ENCODE data around the gene SLC4A11.
A peak's percentile ranks its signal among the peaks of the same experiment; 100 is the strongest.
"Not testable (repeated sequence)": the region's sequence is repeated elsewhere in the genome, so short reads cannot be mapped to it uniquely, and the experiment has no call there.

SLC4A11 gene

GRCh38 chr20:3227506-3227905 lies 11.5 kb downstream of the SLC4A11 start:
- no peak for DNase-seq

- no peak for DNase-seq
Measured at GRCh38 chr20:3226864-3227263, 12.1 kb downstream of the SLC4A11 start.

DNA sequence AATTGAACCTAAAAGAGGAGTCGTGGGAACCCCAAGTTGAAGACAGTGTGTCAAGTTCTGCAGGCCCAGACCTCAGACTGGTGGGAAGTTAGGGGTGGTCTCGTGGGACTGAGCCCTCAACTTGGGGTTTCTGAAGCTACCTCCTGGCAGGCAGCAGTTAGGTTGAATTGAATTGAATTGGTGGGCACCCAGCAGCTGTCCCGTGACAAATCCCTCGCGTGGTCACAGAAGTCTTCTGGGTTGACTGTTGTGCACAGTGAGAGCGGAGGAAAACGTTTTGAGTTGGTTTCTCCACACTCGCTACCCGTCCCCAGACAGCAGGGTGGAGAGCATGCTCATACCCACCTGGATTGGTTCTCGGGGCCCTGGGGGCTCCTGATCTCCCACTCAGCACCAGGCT lies 12.9 kb downstream of the SLC4A11 start:
- no peak for DNase-seq

DNA sequence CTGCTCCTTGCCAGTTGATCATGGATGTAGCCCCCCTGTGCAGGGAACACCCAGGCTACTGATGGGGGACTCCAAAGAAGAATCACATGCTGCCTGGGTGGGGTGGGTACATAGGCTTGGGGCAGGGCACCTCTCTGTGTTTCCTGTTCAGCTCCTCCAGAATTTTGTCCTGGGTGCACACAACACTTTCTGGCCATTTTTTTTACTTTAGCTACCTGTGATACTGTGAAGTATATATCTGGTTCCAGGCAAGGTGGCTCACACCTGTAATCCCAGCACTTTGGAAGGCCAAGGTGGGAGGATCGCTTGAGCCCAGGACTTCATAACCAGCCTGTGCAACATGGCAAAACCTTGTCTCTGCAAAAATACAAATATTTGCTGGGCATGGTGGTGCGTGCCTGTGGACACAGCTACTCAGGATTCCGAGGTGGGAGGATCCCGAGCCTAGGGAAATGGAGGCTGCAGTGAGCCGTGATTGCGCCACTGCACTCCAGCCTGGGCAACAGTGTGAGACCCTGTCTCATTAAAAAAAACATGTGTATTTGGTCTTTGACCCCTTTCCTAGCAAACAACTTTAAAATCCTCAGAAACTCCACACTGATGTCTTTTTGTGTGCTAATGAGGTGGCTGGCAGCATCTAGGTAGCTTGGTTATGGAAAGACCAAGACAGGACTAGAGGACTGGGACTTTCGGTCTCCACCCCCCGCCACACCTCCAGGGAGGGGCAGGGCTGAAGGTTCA lies 14.1 kb downstream of the SLC4A11 start:
- DNase-seq: no peak

- DNase-seq: no peak
Measured at GRCh38 chr20:3223994-3224680, 14.9 kb downstream of the SLC4A11 start.

- no peak for DNase-seq
Measured at GRCh38 chr20:3223651-3223993, 15.4 kb downstream of the SLC4A11 start.

DNA sequence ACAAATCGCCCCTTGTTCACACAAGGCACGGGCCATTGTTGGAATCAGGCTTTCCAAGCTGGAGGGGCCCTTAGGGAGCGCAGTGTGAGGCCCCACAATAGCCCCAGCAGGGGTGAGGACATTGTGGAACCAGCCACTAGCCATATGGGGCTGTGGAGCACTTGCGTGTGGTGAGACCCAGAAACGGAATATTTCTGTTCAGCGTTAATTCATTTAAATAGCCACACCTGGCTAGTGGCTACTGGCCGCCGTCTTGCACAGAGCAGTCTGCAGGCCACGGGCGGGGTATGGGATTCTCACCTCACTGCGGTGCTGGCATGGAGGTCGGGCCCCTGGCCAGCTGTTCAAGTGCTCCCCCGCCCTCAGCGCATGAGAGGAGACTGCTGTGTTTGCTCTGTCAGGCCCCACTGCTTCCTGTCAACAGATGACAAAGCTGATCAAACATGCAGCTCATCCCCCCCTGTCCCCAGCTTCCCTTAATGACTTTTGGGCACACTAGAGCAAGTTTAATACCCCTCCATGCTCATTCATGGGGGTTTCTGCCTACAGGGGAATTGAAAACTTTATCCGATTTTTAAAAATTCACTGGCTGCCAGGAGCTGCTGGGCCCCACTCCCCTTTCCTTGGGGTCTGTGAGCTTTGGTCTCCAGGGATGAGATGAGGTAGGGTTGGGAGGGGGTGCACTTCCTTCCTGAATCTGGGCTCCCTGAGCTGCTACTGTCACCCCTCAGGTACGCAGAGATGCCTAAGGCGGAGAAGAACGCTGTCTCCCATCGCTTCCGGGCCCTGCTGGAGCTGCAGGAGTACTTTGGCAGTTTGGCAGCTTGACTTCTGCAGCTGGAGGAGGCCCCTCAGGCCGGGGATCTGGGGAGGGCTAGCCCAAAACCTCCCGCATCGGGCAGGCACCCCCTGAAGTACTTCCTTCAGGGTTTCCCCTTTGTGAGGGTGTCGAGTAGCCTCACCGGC lies 16.1 kb downstream of the SLC4A11 start:
- DNase-seq: no peak

- no peak for DNase-seq
Measured at GRCh38 chr20:3221398-3222226, 17.4 kb downstream of the SLC4A11 start.

- peak; percentile 9 for DNase-seq
Measured at GRCh38 chr20:3218307-3218988, 20.5 kb downstream of the SLC4A11 start.

- DNase-seq: not testable (repeated sequence)
Measured at GRCh38 chr20:3215359-3215917, 23.6 kb downstream of the SLC4A11 start.

- DNase-seq: no peak
Measured at GRCh38 chr20:3213226-3213625, 25.8 kb downstream of the SLC4A11 start.

- DNase-seq: no peak
Measured at GRCh38 chr20:3210346-3210745, 28.6 kb downstream of the SLC4A11 start.

DNA sequence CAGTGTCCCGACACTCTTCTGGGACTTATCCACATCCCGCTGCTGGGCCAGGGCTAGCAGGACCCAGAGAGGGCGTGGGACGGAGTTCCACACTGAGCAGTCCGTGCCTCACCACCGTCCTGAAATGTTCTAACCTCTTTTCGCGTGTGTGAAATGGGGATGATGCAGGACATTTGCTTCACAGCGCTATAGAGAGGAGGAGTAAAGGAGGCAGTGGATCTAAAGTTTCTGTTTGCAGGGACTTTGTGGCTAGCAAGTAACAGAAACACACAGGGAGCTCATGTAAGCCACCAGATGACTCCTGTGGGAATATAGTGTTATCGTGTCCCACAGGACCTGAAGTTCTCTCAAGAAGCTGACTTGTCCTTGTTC lies 29.1 kb downstream of the SLC4A11 start:
- no peak for DNase-seq

DNA sequence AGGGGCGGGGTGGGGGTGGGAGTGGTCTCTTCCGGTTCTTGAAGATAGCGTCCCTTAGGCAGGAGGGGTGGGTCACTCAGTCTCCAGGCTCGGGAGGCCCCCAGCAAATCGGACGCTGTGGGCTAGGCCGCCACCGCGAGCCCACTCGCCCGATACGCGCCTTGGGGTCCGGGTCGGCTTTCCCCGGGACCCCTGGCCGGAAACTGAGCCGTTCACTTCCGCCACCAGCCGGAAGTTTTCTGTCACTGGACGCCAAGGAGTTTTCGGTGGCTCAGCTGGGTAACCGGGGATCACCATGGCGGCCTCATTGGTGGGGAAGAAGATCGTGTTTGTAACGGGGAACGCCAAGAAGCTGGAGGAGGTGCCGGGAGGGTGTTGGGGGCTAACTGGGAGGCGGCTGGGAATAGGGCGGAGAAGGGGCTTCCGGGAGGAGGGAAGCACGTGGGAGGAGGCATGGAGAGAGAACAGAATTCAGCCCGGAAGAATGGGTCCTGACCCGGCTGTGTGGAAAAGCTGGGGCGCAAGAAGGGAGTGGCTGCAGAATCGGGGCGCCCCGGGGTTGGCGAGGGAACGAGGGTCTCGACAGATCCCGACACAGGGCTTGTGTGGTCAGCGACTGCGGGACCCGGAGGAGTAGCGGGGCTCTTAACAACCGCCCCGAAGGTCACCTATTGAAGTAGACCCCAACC lies 29.6 kb downstream of the SLC4A11 start, which contains the start of gene ITPA:
Gene ITPA, plus strand, starts transcription at position 242 of the 689 bp plus-strand sequence. Its CDS starts 54 bp downstream, at position 296.
- DNase-seq: peak; percentile 39

DNA sequence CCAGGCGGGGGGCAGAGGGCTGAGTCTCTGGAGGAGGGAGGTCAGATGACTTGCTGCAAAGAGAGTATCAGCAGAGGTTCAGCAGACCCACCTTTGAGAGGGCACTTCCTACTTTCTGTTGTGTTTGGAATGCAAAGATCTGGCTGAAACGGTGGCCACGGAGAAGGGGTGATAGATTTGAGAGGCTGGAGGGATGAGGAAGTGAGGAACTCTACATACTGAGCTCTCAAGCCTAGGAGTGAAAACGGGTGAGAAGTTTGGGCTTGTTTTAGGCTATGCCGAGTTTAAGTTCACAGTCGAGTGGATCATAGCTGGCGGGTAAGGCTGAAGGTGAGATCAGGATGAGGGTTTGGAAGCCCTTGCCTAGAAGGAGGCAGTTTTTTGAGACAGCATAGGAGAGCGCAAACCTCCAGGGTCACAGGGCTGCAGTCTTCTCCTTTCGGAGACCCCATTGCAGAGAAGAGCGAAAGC lies 30.2 kb downstream of the SLC4A11 start:
- peak; percentile 15 for DNase-seq

DNA sequence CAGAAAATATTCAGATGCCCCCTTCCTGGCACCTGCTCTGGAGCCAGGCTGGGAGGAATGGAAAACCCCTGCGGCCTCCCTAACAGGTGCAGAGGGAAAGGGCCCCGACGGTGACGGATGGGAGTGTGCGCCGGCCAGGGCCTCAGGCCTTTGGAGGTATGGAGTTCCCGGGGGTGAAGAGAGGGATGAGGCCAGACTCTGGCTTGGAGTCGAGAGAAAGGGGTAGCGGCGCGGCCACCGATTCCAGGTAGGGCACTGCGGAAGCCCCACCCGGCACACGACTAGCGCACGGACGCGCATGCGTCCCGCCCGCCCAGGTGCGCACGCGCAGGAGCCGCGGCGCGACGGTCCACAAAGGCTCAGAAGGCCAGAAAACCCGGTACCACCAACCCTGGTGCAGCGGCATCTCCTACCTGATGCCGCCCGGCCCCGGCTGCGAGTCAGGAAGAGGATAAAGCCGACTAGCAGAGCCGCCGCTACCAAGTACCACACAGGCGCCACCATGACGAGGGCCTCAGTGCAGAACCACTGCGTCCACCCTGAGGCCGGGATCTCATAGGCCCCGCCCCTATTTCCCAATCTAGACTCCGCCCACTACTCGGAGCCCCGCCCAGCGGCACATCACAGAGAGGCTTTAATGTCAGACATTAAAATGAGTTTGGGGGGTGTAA lies 34.7 kb downstream of the SLC4A11 start, which contains the start of gene DDRGK1:
Gene DDRGK1, minus strand, starts transcription at position 559 of the 671 bp plus-strand sequence. Its CDS starts 55 bp downstream, at position 504.
- DNase-seq: peak; percentile 91

- DNase-seq: peak; percentile 28
Measured at GRCh38 chr20:3203315-3204123, 35.5 kb downstream of the SLC4A11 start.

DNA sequence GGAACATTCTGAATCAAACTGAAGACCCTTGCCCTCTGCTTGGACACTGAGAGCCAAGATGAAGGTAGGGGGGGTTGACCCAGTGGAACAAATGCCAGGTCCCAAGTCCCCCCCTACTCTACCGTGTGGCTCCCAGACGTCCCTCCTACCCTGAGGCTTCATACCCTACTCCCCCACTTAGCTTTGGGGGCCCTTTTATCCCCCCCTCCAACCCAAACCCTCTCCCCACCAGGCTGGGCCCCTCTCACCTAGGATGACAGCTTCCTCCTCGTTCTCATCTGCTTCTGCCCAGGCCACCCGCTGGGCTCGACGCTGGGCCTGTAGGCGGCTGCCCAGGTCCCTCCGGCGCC lies 36.0 kb downstream of the SLC4A11 start:
- no peak for DNase-seq

All from NCI-H2227 treated with DMSO at 0.1 percent for 48 hours (cell line).